ENCODE data around the gene TMED9. TPM values are rescaled to one million over a fixed set of nuclear protein-coding genes. Genes with fewer than 3 reads are reported as not detected.
"Not testable (repeated sequence)": the region's sequence is repeated elsewhere in the genome, so short reads cannot be mapped to it uniquely, and the experiment has no call there.

The TMED9 gene
- total RNA-seq, 2 experiments from 2014 or later, result 118 to 120 TPM

- H3K27me3 Mint-ChIP-seq, result no peaks in the 10 kb centered on the region
- no peak overlapping the region for H3K27ac Mint-ChIP-seq
- no peak for ATAC-seq
- DNase-seq, result no peak
- TF ChIP-seq CTCF (IDR thresholded peaks at IDR 0.05), result no peak
- H3K4me1 Mint-ChIP-seq (ENCODE audit: low read depth), result peaks cover 7% of the 10 kb centered on the region
- ChIA-PET CTCF (no interaction called here), POLR2A (interaction anchor here (1.0 to 1.4 kb wide), 3 partner anchors 11 to 19 kb away, joined by 3 to 5 read pairs (median 4); partner anchors contain the start of gene TMED9)
- H3K4me3 Mint-ChIP-seq, result no peak overlapping the region
- intact Hi-C loops (cut with micrococcal nuclease), result no loop called here
- no peaks in the 10 kb centered on the region for H3K9me3 Mint-ChIP-seq
- H3K36me3 Mint-ChIP-seq (ENCODE audit: low read depth), result peaks cover 5% of the 10 kb centered on the region
These were observed 19.6 kb downstream of the TMED9 start for GRCh38 chr5:177611446-177612214.

- H3K4me1 Mint-ChIP-seq (ENCODE audit: low read depth), result peaks cover 2% of the 10 kb centered on the region
- no peaks in the 10 kb centered on the region for H3K9me3 Mint-ChIP-seq
- DNase-seq, result no peak
- ChIA-PET POLR2A (no interaction called here), CTCF (no interaction called here)
- H3K4me3 Mint-ChIP-seq, result no peak overlapping the region
- TF ChIP-seq CTCF (IDR thresholded peaks at IDR 0.05), result no peak
- no peaks in the 10 kb centered on the region for H3K27me3 Mint-ChIP-seq
- intact Hi-C loops (cut with micrococcal nuclease), result no loop called here
- ATAC-seq, result no peak
- H3K27ac Mint-ChIP-seq, result peak overlapping the region; percentile 30
- peaks cover 5% of the 10 kb centered on the region for H3K36me3 Mint-ChIP-seq (ENCODE audit: low read depth)
These were observed 20.2 kb downstream of the TMED9 start for GRCh38 chr5:177612215-177612673.

GRCh38 chr5:177620560-177620959 lies 28.6 kb downstream of the TMED9 start:
- CTCF ChIA-PET, result interaction anchor here (0.6 kb wide), 1 partner anchor 28 kb away, joined by 3 read pairs; the partner anchor contains the start of gene TMED9
- H3K9me3 Mint-ChIP-seq, result no peaks in the 10 kb centered on the region
- no peak overlapping the region for H3K27ac Mint-ChIP-seq
- H3K36me3 Mint-ChIP-seq (ENCODE audit: low read depth), result peaks cover 34% of the 10 kb centered on the region
- no peak for ATAC-seq
- no peaks in the 10 kb centered on the region for H3K4me1 Mint-ChIP-seq (ENCODE audit: low read depth)
- intact Hi-C loops (cut with micrococcal nuclease), result no loop called here
- no peak for DNase-seq
- POLR2A ChIA-PET, result no interaction called here
- H3K27me3 Mint-ChIP-seq, result no peaks in the 10 kb centered on the region
- H3K4me3 Mint-ChIP-seq, result no peak overlapping the region
- no peak for TF ChIP-seq CTCF (IDR thresholded peaks at IDR 0.05)

GRCh38 chr5:177624172-177624571 lies 32.2 kb downstream of the TMED9 start:
- H3K27ac Mint-ChIP-seq; POLR2A ChIA-PET; DNase-seq; H3K9me3 Mint-ChIP-seq; H3K27me3 Mint-ChIP-seq; H3K4me1 Mint-ChIP-seq (ENCODE audit: low read depth); ATAC-seq; H3K4me3 Mint-ChIP-seq; intact Hi-C loops (cut with micrococcal nuclease): not testable (repeated sequence)
- CTCF ChIA-PET, result interaction anchor here (1.4 kb wide), 1 partner anchor 17 kb away, joined by 4 read pairs; no protein-coding TSS in a partner anchor
- peaks cover 22% of the 10 kb centered on the region for H3K36me3 Mint-ChIP-seq (ENCODE audit: low read depth)

GRCh38 chr5:177630186-177630585 lies 38.2 kb downstream of the TMED9 start:
- H3K4me1 Mint-ChIP-seq (ENCODE audit: low read depth); H3K27ac Mint-ChIP-seq; DNase-seq; CTCF ChIA-PET; intact Hi-C loops (cut with micrococcal nuclease); POLR2A ChIA-PET; H3K27me3 Mint-ChIP-seq; H3K9me3 Mint-ChIP-seq; H3K4me3 Mint-ChIP-seq; H3K36me3 Mint-ChIP-seq (ENCODE audit: low read depth); ATAC-seq: not testable (repeated sequence)

- H3K9me3 Mint-ChIP-seq; intact Hi-C loops (cut with micrococcal nuclease); POLR2A ChIA-PET; H3K27ac Mint-ChIP-seq; H3K4me1 Mint-ChIP-seq (ENCODE audit: low read depth); DNase-seq; H3K4me3 Mint-ChIP-seq; ATAC-seq; H3K27me3 Mint-ChIP-seq; CTCF ChIA-PET: not testable (repeated sequence)
- H3K36me3 Mint-ChIP-seq (ENCODE audit: low read depth), result peaks cover 10% of the 10 kb centered on the region
These were observed 42.9 kb downstream of the TMED9 start for GRCh38 chr5:177634912-177635311.

- CTCF ChIA-PET; H3K27me3 Mint-ChIP-seq; H3K9me3 Mint-ChIP-seq; H3K4me3 Mint-ChIP-seq; POLR2A ChIA-PET; intact Hi-C loops (cut with micrococcal nuclease); DNase-seq; H3K27ac Mint-ChIP-seq; H3K4me1 Mint-ChIP-seq (ENCODE audit: low read depth): not testable (repeated sequence)
- peaks cover 15% of the 10 kb centered on the region for H3K36me3 Mint-ChIP-seq (ENCODE audit: low read depth)
- peak; percentile 96 for ATAC-seq
These were observed 53.5 kb downstream of the TMED9 start for GRCh38 chr5:177645462-177645861.
